GM19324 (cell line): ENCODE results near the gene AIMP1.
"Not testable (repeated sequence)": the region's sequence is repeated elsewhere in the genome, so short reads cannot be mapped to it uniquely, and the experiment has no call there.

Experiments
- ATAC-seq: cut with Tn5 transposase; IDR thresholded peaks from one replicate; pipeline ENCODE4 v1.9.1; 2021; ENCODE audit warnings: mild to moderate bottlenecking, moderate library complexity; ENCODE audit not compliant: unreplicated experiment, low FRiP score

AIMP1 gene

DNA sequence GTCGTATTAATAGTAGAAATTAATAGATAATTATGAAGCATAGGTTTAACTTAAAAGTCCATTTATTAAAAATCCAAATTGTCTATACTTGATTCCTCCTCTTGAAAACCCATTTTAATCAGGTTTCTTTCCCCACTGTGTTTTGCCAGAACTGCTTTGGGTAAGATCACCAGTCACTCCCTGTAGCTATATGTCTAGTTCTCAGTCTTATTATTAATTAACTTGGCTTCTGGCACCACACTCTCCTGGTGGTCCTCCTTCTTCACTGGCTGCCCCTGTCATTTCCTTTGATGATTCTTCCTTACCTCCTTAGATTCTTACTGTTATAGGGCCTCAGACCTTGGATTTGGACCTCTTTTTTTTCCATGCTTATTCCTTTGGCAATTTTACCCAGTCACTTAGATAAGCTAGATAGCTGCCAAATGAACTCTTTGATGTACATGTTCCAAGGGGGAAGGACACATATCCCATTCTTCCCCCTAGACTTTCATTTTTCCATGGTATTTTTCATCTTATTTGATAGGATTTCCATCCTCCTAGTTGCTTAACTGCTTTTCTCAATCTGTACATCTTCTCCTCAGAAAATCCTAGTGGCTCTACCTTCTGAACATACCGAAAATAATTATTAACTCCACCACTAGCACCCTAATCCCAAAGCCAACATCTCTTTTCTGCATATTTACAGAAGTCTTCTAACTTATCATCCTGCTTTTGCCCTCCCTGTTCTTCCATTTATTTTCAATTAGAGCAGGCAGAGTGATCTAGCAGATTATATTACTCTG is 27.7 kb downstream of the AIMP1 start:
- ATAC-seq, result no peak

DNA sequence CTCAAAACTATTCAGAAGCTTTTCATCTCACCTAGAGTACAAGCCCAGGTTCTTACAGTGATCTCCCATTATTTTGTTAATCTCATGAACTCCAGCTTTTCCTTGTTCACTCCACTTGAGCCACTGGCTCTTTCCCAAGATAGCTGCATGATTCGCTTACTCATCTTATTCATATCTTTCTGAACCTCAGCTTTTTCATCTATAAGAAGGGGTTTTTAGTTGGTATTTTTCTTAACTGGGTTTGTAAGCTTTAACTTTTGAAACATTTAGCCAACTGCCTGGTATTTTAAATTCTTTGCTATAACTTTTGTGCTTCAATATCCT is 28.3 kb downstream of the AIMP1 start:
- ATAC-seq, result no peak

DNA sequence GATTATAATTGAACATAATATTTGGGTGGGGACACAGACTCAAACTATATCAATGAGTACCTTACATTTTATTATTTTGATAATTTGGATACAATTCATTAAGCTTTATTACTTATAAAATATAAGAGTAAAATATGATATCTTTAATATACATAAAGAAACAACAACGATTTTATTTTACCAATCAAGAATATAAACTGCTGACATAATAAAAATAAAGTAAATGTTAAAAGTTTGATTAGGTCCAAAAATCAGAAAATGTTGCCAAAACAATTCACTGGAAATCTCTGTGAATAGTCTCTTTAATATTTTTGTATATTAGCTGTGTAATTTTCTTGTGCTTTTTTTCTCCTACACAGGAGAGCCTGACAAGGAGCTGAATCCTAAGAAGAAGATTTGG is 30.8 kb downstream of the AIMP1 start:
- ATAC-seq, result no peak

DNA sequence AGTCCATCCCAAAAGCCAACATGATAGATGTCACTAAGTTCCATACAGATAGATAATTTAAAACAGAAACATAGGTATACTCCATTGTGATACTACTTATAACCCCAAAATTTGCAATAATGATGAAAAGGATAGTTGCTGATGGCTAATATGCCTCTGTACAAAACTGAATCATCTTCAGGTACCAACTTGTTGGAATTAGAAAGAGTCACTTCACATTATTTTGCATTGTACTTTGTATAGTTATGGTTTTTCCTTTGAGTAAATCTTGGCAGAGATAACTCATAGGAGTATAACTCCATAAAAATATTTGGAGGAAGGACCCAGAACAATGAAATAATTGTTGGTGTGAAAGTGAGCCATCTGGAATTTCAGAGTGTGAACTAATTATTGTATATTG is 34.7 kb downstream of the AIMP1 start:
- no peak for ATAC-seq

DNA sequence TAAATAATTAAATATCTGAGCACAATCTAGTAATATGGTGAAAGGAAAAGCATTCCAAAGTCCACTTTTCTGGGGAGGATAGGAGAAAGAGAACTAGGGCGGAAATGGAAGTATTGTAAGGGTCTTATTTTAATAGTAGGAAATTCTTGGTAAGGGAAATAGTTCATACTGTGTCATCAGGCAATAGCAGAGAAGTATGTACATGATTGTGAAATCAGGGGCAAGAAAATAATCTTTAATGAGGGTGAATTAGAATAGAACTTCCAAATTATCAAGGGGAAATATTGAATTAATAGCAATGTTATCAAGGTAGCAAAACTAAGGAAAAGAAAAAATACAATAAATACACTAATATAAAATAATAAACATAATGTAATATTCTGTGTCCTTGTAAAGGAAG is 37.4 kb downstream of the AIMP1 start:
- ATAC-seq, result no peak

DNA sequence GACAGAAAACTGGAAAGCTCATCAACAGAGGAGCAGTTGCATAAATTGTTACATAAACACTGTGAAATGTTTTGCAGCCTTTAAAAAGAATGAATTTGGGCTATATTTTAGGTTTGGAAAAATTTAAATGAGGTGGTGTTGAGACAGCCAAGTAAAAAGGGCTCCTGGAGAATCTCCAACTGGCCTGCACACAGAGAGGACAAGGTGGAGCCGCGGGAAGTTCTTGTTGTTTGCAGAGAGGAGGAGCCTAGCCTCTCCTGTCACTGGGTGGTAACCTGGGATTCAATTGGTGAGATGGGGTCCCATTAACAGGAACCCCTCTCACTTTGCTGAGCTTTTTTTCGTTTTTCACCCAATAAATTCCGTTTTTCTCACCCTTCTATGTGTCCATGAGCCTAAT is 38.8 kb downstream of the AIMP1 start:
- no peak for ATAC-seq

DNA sequence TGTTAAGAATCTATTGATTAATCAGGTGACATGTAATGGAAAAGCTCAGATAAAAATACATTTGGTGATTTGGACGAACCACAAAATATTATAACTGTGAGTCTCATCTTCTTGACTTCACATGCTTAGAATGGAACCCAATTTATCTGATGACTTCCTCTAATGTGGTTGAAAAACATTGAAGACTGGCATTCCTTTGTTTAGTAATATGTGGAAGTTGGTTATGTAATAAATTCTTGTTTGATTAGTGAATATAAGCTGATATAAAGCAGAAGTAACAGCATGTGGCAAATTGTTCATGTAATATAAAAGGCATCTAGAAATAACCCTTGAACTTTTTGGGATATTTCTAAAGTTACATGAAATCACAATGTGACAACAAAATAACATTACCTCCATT is 42.5 kb downstream of the AIMP1 start:
- no peak for ATAC-seq

DNA sequence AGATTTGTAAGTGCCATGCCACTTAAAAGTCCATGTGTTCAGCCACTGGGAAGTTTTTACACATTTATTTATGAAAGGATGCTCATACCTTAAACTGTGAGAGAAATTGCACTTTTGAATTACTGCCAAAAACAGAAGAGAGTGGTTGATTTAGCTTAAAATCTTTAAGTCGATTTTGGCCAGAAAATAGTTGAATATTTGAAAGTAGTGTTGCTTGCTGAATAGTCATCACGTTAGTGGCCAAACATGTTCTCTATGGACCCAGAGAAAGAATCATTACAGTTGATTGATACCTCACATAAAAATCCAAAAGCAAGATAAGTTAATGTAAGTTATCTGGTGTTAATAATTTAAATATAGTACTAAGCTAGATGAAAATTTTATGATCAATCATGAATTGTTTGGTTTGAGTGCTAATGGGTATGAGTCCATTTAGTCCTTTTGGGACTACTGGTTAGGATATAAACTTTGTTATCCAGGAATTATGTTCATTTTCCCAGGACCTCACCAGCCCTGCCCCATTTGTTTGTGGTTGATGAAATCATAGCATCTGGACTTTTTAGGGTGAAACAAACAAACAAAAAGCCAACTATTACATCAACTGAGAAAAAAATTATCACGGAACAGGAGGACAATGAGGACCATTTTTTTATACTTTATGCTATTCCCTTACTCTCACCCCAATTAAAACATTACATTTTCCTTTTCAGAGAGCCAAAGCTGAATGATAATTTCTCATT is 45.9 kb downstream of the AIMP1 start:
- ATAC-seq, result no peak

DNA sequence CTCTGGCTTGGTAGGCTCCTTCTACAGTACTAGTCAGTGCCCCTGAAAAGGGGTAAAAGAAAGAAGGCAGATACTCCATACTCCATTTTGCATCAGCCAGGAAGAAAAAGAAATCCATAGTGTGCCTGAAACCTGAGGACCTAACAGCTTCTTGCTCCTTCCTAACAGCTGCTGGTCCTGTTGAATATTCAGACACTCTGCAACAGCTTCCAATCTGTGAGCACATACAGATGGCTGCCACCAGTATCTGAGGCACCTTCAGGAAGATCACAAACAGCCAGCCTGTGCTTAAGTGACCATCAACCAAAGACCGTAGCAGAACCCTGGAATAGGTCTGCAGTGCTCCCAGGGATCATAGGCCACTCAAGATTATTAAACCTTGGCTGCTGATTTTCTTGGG is 47.9 kb downstream of the AIMP1 start:
- ATAC-seq, result no peak

DNA sequence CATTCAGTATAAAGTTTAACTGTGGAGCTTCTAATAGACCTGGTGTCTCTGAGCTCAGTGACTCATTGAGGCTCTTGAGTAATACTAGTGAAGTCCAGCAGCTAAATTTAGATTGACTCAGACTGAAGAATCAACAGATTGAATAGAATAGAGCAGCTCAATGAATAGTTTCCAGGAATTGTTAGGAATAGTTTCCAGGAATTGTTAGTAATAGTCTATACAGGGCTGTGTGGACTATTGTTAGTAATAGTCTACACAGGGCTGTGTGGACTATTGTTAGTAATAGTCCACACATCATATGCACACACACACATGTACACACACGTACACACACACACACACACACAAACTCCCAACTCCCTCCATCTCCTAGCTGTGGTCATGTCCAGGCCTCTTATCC is 49.3 kb downstream of the AIMP1 start:
- ATAC-seq, result no peak

DNA sequence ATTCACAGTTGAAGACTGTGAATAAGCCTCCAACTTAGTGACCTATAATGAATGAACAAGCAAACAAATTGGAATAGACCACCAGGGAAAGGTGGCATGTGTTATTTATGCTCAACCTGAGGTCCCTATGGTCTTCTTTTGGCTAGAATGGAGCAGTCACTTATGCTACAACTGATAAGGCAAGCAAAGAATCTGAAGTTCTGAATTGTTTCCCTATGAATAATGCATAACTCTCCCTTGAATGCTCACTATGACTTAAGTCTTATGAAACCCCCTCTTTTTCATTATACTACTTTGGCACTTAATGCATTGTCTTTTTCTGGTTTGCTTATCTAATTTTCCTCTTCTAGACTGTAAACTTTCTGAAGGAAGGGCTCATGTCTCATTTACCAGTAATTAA is 49.7 kb downstream of the AIMP1 start:
- ATAC-seq, result no peak

DNA sequence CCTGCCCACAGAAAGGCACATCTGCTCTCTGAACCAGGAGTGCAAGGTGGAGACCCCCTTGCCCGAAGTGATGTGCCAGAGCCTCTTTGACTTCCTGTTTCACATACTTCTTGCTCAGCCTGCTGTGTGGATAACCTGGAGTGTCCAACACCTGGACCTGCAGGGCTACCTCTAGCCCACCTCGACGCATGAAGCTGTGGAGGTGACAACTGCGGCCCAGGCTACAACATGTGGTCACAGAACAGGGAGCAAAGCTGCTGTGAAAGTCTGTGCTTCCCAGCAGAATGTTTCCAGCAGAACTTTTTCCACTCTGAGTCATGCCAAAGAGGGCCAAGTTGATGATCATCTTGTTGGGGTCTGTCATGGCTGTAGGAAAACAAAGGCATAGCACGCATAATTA is 50.7 kb downstream of the AIMP1 start:
- no peak for ATAC-seq

DNA sequence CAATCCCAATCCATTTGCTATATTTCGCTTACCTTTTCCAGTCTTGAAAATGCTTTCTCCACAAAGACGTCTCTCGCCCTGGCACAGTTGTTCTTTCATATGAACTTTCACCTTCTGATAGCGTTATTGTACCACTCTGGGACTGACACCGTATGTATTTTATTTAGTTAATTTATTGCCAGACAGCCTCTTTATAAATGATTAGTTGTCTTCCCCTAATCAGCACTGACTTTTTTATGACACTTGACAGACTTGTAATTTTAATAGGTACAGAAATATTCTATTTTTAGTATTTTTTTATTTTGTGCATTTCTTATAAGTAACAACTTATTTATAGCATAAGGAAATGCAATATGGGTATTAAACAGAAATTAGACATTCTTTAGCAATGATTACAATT is 52.3 kb downstream of the AIMP1 start, which contains the start of gene GIMD1:
GIMD1 (minus strand) TSS at position 101 of the 400 bp plus-strand sequence. CDS start 1,343 bp downstream, outside the sequence.
- no peak for ATAC-seq

DNA sequence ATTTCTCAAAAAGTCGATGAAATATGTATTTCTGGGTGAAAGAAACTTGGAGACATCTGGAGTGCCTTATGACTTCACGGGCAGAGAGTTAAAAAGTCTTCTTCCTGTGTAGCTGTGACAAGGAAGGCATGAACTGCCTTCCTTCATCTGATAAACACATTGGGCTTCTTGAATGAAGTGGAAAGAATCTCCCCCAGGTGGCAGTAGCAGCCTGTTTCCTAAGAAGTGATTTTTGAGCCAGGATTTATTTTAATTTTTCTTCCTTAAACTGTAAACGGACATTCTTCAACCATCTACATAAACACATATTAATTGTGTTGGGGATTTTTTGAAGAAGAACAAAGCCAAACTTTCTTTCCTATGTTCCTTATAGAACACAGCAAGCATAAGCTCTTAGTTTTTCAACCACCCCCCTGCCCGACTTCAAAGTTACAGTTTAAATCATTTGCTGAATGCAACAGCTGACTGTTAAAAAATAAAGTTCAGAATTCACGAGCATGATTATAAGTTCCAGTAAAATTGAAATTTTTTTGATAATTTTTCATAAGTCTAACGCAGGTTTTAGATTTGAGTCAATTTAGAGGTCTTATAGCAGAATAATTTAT is 53.2 kb downstream of the AIMP1 start:
- no peak for ATAC-seq

DNA sequence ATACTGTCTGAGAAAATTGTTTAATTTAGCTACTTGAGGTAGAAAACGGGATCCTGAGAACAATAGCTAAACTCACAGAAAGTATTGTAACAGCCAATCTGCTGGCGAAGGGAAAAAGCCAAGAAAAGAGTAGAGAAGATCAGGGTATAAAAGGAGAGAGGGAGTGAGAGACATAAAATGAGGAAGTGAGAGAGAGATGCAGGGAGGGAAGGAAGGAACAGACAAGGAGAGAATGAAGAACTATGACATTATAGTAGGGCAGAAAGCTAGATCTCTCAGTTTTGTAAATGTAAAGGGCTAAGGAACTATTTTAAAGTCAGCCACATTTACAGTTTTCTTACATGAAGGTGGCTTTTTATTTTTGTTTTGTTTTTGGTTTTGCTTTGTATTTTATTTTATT is 53.9 kb downstream of the AIMP1 start:
- ATAC-seq, result no peak

DNA sequence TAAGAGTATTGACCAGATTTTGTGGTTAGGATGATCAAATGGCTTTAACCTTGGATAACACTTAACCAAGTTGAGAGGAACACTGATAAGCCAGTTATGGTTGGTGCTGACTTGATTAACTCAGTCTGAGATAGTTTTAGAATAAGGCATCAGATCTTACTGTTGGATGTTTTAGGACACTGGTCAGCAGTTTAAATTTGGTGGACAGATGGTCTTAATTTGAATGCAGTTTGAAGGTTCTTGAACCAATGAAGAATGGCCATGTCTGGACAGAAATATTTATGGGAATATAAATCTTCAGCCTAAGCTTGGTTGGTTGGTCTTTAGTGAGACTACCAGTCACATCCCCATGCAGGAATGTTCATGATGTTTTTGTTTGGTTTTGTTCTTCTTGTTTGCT is 54.8 kb downstream of the AIMP1 start:
- ATAC-seq, result no peak

DNA sequence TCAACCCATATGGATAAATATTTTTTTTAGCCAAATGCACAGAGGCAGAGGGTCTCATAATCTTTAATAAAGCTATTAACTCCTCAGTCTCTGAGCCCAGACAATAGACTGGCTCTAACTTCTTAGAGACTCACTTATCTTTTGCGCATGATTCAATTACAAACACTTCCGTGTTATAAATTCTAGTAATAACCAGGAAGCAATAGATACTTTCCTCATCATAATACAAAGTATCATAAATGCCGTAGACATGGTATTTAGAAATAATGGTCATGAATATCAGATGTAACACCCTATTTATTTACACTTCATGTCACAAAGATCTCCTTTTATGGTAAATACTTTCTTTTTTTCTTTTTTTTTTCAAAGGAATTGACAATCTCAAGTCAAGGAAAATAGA is 56.7 kb downstream of the AIMP1 start:
- no peak for ATAC-seq

DNA sequence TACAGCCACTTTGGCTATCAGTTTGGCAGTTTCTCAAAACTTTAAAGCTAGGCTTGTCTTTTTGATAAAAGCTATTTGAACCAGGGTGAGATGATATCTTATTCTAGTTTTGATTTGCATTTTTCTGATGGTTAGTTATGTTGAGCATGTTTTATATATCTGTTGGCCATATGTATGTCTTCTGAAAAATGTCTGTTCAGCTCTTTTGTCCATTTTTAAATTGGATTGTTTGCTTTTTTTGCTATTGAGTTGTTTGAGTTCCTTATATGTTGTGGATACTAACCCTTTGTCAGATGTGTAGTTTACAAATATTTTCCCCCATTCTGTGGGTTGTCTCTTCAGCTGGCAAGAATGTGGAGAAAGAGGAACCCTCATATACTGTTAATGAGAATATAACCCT is 63.8 kb downstream of the AIMP1 start:
- no peak for ATAC-seq

DNA sequence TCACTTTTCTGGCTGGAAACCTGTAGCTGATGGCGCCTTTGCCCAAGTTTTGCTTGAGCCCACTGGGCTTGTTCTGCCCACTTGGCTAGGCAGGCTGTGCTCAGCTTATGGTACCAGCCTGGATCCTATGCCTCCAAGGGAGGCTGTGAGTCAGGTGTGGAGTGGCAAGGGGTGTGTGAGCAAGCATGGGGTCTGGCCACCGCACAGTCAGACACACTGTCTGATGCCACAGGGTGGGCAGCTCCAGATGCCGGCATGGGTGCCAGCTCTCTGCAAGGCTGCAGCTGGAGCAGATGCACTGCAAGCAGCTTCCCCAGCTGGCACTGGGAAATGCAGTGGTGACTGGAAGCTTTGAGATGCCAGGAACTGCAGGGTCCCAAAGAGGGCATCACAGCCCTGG is 68.5 kb downstream of the AIMP1 start:
- no peak for ATAC-seq

DNA sequence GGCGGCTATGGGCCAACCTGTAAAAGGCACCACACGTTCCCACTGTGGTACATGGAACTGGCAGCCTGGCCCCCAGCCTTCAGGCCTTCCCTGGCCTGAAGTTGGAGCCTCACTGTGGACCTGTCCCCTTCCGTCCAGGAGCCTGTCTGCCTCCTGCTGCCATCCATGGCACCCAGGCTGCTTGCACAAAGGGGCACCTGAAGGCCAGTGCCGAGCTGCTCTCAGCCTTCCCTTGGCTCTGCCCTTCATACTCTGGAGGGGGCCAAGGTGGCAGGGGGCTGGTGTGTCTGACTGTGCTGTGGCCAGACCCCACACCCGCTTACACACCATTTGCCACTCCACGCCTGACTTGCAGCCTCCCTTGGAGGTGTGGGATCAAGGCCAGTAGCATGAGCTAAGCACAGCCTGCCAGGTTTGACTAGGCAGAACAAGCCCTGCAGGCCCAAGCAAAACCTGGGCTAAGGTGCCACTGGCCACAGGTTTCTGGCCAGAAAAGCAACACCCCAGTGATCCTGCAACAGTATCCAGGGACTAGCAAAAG is 69.6 kb downstream of the AIMP1 start:
- ATAC-seq, result no peak

DNA sequence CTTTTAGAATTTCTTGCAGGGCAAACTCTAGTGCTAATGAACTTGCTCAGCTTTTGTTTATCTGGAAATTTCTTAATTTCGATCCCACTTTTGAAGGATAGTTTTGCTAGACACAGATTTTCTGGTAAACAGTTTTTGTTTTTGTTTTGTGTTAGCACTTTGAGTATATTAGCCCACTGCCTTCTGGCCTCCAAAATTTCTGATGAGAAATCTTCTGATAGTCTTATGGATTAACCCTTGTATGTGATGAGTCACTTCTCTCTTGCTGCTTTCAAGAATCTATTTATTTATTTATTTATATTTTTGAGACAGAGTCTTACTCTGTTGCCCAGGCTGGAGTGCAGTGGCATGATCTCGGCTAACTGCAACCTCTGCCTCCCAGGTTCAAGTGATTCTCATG is 79.2 kb downstream of the AIMP1 start:
- ATAC-seq, result no peak

DNA sequence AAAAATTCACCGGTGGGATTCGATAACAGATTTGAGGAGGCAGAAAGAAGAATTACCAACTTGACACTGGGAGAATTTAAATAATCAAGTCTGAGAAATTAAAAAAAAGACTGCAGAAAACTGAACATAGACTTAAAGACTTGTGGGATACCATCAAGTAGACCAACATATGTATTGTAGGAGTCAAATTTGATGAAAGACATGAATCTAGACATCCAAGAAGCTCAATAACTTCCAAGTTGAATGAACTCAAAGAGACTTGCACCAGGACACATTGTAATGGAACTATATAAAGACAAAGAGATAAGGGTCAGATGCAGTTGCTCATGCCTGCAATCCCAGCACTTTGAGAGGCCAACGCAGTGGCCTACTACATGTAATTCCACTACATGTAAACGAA is 82.5 kb downstream of the AIMP1 start:
- ATAC-seq, result not testable (repeated sequence)
